IPS-15b (cell line): ENCODE measurements around the gene OGG1.

ENCODE experiments used
- H3K27me3 ChIP-seq: one replicate; pipeline ENCODE4 v1.6.1; 2013; ENCODE audit warnings: low read length; ENCODE audit not compliant: control insufficient read depth, insufficient read depth
- H3K36me3 ChIP-seq: one replicate; pipeline ENCODE4 v1.6.1; 2013; ENCODE audit warnings: low read length; ENCODE audit not compliant: control insufficient read depth, insufficient read depth
- H3K4me1 ChIP-seq: one replicate; pipeline ENCODE4 v1.6.1; 2013; ENCODE audit warnings: mild to moderate bottlenecking, low read length; ENCODE audit not compliant: control insufficient read depth, insufficient read depth
- H3K4me3 ChIP-seq: one replicate; pipeline ENCODE4 v1.5.1; 2013; ENCODE audit warnings: low read depth, low read length
- H3K9ac ChIP-seq: one replicate; pipeline ENCODE4 v1.6.1; 2013; ENCODE audit warnings: low read depth, mild to moderate bottlenecking, low read length
- H3K9me3 ChIP-seq: one replicate; pipeline ENCODE4 v1.6.1; 2013; ENCODE audit warnings: mild to moderate bottlenecking, low read length; ENCODE audit not compliant: control insufficient read depth, insufficient read depth

OGG1 gene

DNA sequence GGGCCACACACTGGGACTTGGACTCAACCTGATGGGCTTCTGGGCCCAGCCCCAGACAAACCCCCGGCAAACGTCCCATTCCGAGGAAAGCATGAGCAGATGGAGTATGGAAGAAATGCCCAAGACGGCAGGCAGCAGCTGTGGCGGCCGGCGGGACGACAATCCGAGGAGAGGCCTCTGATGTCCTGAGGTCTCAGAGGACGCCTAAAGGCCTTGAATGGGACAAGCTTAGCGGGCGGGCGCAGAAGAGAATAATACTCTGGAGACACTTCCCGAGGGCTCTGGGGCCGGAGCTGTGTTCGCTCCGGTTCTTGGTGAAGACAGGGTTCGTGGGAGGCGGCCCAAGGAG, 482 bp upstream of the OGG1 start:
- H3K9ac ChIP-seq: peak overlapping the region; percentile 92
- H3K4me1 ChIP-seq: no peaks in the 10 kb centered on the region
- peaks cover 43% of the 10 kb centered on the region for H3K36me3 ChIP-seq
- peak overlapping the region; percentile 69 for H3K4me3 ChIP-seq
- H3K9me3 ChIP-seq: no peaks in the 10 kb centered on the region
- H3K27me3 ChIP-seq: no peaks in the 10 kb centered on the region

DNA sequence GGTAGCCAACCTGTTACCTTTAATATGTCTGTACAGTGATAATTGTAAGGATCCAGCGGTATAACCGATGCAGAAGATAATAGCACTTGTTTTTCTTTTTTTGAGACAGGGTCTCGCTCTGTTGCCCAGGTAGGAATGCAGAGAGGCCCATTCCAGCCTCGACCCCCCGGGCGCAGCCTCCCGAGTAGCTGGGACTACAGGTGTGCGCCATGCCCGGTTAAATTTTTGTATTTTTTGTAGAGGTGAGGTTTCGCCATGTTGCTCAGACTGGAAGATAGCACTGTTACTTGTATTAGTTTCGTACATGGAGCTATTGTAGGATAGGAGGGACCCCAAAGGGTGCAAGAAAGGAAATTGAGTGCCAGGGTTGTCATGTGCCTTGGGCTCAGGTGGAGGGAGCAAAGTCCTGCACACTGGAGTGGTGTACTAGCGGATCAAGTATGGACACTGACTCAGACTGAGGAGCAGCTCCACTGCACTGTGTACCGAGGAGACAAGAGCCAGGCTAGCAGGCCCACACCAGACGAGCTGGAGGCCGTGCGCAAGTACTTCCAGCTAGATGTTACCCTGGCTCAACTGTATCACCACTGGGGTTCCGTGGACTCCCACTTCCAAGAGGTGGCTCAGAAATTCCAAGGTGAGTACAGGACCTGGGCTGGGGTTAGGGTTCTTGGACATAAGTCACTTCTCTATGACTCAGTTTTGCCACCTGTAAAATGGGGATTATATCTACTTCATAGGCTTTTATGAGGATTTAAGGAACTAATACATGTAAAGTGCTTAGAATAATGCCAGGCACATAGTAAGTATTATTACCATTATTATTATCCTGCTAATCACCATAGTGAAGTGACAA, 1.0 kb downstream of the OGG1 start:
- no peaks in the 10 kb centered on the region for H3K9me3 ChIP-seq
- H3K36me3 ChIP-seq: peaks cover 34% of the 10 kb centered on the region
- no peaks in the 10 kb centered on the region for H3K27me3 ChIP-seq
- no peaks in the 10 kb centered on the region for H3K4me1 ChIP-seq
- H3K9ac ChIP-seq: no peak overlapping the region
- H3K4me3 ChIP-seq: peak overlapping the region; percentile 76

DNA sequence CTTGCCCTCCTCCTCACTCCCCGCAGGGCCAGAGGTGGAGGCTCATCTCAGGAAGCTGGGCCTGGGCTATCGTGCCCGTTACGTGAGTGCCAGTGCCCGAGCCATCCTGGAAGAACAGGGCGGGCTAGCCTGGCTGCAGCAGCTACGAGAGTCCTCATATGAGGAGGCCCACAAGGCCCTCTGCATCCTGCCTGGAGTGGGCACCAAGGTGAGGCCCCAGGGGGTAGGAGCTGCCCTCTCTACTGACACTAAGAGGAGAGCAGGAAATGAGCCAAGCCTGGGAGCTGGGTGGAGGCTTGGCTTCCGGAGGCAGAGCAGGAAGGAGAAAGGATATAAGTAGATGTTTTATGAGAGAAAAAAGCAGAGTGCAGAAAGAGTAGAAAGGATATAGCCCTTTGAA, 4.9 kb downstream of the OGG1 start:
- H3K36me3 ChIP-seq: peaks cover 30% of the 10 kb centered on the region
- H3K9me3 ChIP-seq: no peaks in the 10 kb centered on the region
- no peak overlapping the region for H3K4me3 ChIP-seq
- H3K27me3 ChIP-seq: no peaks in the 10 kb centered on the region
- no peak overlapping the region for H3K9ac ChIP-seq
- H3K4me1 ChIP-seq: no peaks in the 10 kb centered on the region

DNA sequence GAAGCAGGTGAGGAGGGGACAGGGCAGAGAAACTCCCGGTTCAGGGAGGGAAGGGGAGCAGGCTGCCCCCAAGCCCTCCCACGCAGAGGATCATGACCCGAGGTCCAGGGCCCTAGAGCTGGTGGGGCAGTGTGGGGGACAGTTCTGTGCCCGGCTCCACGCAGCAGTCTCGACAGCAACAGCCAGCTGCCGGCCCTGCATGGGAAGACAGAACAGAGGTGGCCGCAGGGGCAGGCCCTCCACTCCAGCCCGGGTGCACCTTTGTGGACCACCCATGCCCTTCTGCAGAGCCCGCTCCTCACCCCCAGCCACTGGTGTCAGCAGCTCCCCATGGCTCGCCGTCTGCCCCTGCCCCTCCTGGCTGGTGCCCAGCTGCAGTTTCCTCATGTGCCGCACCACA, 7.7 kb downstream of the OGG1 start:
- no peaks in the 10 kb centered on the region for H3K27me3 ChIP-seq
- H3K36me3 ChIP-seq: peaks cover 23% of the 10 kb centered on the region
- H3K4me3 ChIP-seq: no peak overlapping the region
- H3K9ac ChIP-seq: no peak overlapping the region
- no peaks in the 10 kb centered on the region for H3K9me3 ChIP-seq
- no peaks in the 10 kb centered on the region for H3K4me1 ChIP-seq

GRCh38 chr3:9760779-9761505, 11.2 kb downstream of the OGG1 start:
- Histone ChIP-seq H3K4me3 (no peak overlapping the region), H3K9me3 (no peaks in the 10 kb centered on the region), H3K36me3 (peaks cover 19% of the 10 kb centered on the region), H3K27me3 (no peaks in the 10 kb centered on the region), H3K9ac (no peak overlapping the region), H3K4me1 (peaks cover under 1% of the 10 kb centered on the region)

DNA sequence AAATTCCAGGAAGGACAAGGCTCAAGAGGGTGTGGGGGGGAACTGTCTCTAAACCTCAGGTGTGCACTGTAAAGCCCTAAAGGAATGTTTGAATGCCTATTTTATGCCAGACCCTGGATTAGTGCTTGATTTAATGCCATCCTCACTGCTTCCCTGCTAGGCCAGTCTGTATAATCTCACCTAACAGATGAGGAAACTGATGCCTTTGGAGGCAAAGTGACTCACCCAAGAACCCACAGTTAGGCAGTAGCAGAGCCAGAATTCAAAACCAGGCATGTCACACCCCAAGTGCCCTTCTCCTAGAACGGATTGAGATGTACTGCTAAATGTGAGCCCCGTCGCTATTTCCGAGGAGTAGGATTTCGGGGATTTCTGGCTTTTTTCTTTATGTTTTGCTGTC, 12.2 kb downstream of the OGG1 start:
- H3K9me3 ChIP-seq: no peaks in the 10 kb centered on the region
- H3K4me3 ChIP-seq: no peak overlapping the region
- H3K27me3 ChIP-seq: no peaks in the 10 kb centered on the region
- peaks cover 2% of the 10 kb centered on the region for H3K4me1 ChIP-seq
- no peak overlapping the region for H3K9ac ChIP-seq
- peaks cover 13% of the 10 kb centered on the region for H3K36me3 ChIP-seq

GRCh38 chr3:9762871-9763270, 13.1 kb downstream of the OGG1 start:
- Histone ChIP-seq H3K4me1 (peaks cover 2% of the 10 kb centered on the region), H3K27me3 (no peaks in the 10 kb centered on the region), H3K9ac (no peak overlapping the region), H3K9me3 (no peaks in the 10 kb centered on the region), H3K4me3 (no peak overlapping the region), H3K36me3 (peaks cover 6% of the 10 kb centered on the region)

DNA sequence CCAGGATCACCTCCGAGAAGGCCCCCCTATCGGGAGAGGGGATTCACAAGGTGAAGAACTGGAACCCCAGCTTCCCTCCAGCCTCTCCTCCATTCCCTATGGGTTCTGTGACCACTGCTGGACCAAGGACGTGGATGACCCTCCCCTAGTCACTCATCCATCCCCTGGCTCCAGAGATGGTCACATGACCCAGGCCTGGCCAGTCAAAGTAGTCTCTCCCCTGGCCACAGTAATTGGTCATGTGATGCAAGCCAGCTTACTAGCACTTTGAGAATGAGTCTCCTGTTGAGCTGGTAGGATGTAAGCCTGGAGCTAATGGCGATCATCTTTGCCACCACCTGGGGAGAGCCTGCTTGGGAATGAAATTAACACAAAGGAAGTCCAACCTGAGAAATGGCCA, 16.1 kb downstream of the OGG1 start:
- H3K4me3 ChIP-seq: no peak overlapping the region
- no peaks in the 10 kb centered on the region for H3K9me3 ChIP-seq
- no peaks in the 10 kb centered on the region for H3K36me3 ChIP-seq
- H3K9ac ChIP-seq: no peak overlapping the region
- H3K27me3 ChIP-seq: peaks cover 11% of the 10 kb centered on the region
- H3K4me1 ChIP-seq: peaks cover 5% of the 10 kb centered on the region

DNA sequence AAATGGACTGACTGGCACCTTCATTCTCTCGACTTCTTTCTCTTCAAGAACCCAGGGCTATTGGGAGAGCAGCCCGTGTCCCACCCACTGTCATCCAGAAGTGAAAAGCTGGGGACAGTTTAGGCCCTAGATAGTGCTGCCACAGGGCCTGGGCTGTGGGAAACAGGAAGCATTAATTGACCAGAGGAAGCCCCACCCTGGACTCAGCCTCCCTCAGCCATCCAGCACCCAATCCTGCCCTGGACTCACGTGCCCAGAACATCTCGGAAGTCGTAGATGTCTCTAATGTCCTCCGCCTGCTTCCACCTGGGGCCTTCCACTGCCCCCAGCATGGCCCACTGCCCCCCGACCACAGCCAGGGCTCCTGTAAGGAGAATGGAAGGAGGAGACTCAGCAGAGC, 17.7 kb downstream of the OGG1 start:
- no peaks in the 10 kb centered on the region for H3K36me3 ChIP-seq
- H3K9me3 ChIP-seq: no peaks in the 10 kb centered on the region
- H3K9ac ChIP-seq: no peak overlapping the region
- peaks cover 5% of the 10 kb centered on the region for H3K4me1 ChIP-seq
- H3K4me3 ChIP-seq: no peak overlapping the region
- peaks cover 17% of the 10 kb centered on the region for H3K27me3 ChIP-seq

- peaks cover 17% of the 10 kb centered on the region for H3K27me3 ChIP-seq
- peaks cover 5% of the 10 kb centered on the region for H3K4me1 ChIP-seq
- H3K9ac ChIP-seq: no peak overlapping the region
- no peak overlapping the region for H3K4me3 ChIP-seq
- no peaks in the 10 kb centered on the region for H3K9me3 ChIP-seq
- no peaks in the 10 kb centered on the region for H3K36me3 ChIP-seq
Observed at GRCh38 chr3:9768141-9768775, 18.5 kb downstream of the OGG1 start.

DNA sequence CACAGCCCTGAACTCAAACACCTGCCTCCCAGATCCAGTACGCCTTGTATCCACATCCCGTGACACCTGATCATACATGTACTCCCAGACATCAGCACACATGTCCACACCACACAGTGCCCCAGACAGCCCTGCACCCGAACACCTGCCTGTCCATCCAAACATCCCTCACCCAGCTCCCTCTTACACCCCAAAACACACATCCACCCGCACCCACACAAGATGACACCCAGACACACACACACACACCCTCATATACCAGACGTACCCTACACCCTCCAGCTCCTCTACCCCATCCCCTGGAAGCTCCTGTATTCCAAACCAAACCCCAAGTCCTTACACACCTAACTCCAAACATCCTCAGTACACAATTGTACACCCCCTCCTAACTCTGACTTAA, 19.3 kb downstream of the OGG1 start:
- Histone ChIP-seq H3K27me3 (peaks cover 17% of the 10 kb centered on the region), H3K4me3 (peak overlapping the region; percentile 77), H3K9me3 (no peaks in the 10 kb centered on the region), H3K4me1 (peaks cover 5% of the 10 kb centered on the region), H3K36me3 (no peaks in the 10 kb centered on the region), H3K9ac (no peak overlapping the region)
